Progenitor cell of endocrine pancreas (in vitro differentiated cells): Measurements from ENCODE around the gene POLA1. TPM values are rescaled to one million over a fixed set of nuclear protein-coding genes. Genes with fewer than 3 reads are reported as not detected.

Experiments
- DNase-seq: peaks from one replicate; pipeline ENCODE4 v3.0.0; 2021; ENCODE audit warnings: low spot score; ENCODE audit not compliant: unreplicated experiment
- H3K27ac Mint-ChIP-seq: 2 replicates; pipeline ENCODE4 v1.8.0; 2021; ENCODE audit warnings: mild to moderate bottlenecking, moderate library complexity, mixed read lengths
- H3K27me3 Mint-ChIP-seq: 2 replicates; pipeline ENCODE4 v1.8.0; 2021; ENCODE audit warnings: mixed read lengths
- H3K36me3 Mint-ChIP-seq: 2 replicates; pipeline ENCODE4 v1.8.0; 2022; ENCODE audit warnings: mixed read lengths; ENCODE audit not compliant: insufficient read depth
- H3K4me1 Mint-ChIP-seq: 2 replicates; pipeline ENCODE4 v1.8.0; 2021; ENCODE audit warnings: low read depth, mixed read lengths
- H3K4me3 Mint-ChIP-seq: 2 replicates; pipeline ENCODE4 v1.8.0; 2021; ENCODE audit warnings: low read depth, mild to moderate bottlenecking, moderate library complexity, mixed read lengths
- H3K9me3 Mint-ChIP-seq: 2 replicates; pipeline ENCODE4 v1.8.0; 2021; ENCODE audit warnings: low read depth, mixed read lengths
- CTCF ChIP-seq: fragments of 200-600 bp; sonication (generic); IDR thresholded peaks from one replicate; pipeline ENCODE4 v1.5.0; 2021; ENCODE audit warnings: antibody characterized with exemption, mild to moderate bottlenecking; ENCODE audit not compliant: unreplicated experiment
- total RNA-seq: library from RNA; stranded (reverse); gene quantifications from 2 replicates; pipeline ENCODE4 v1.2.1, GENCODE V29; 2021

The POLA1 gene
- total RNA-seq, 1 donor from 2014 or later = 44.8 TPM

GRCh38 chrX:24990535-24990934 is 296.8 kb downstream of the POLA1 start:
- peak; percentile 35 for TF ChIP-seq CTCF
- H3K4me3 Mint-ChIP-seq = no peak overlapping the region
- H3K4me1 Mint-ChIP-seq = peaks cover 24% of the 10 kb centered on the region
- H3K27me3 Mint-ChIP-seq = peaks cover 9% of the 10 kb centered on the region
- H3K36me3 Mint-ChIP-seq = no peaks in the 10 kb centered on the region
- H3K27ac Mint-ChIP-seq = no peak overlapping the region
- no peaks in the 10 kb centered on the region for H3K9me3 Mint-ChIP-seq
- no peak for DNase-seq

GRCh38 chrX:24993879-24994278 is 300.2 kb downstream of the POLA1 start:
- DNase-seq = no peak
- no peak for TF ChIP-seq CTCF
- Mint-ChIP-seq H3K27ac (no peak overlapping the region), H3K4me3 (no peak overlapping the region), H3K36me3 (peaks cover 3% of the 10 kb centered on the region), H3K27me3 (peaks cover 38% of the 10 kb centered on the region), H3K9me3 (no peaks in the 10 kb centered on the region), H3K4me1 (peaks cover 21% of the 10 kb centered on the region)

GRCh38 chrX:24996096-24996709 is 302.5 kb downstream of the POLA1 start:
- no peak overlapping the region for H3K4me3 Mint-ChIP-seq
- no peaks in the 10 kb centered on the region for H3K9me3 Mint-ChIP-seq
- no peak for DNase-seq
- H3K36me3 Mint-ChIP-seq = peaks cover 3% of the 10 kb centered on the region
- H3K27ac Mint-ChIP-seq = no peak overlapping the region
- peaks cover 19% of the 10 kb centered on the region for H3K4me1 Mint-ChIP-seq
- no peak for TF ChIP-seq CTCF
- peaks cover 61% of the 10 kb centered on the region for H3K27me3 Mint-ChIP-seq

- peaks cover 3% of the 10 kb centered on the region for H3K36me3 Mint-ChIP-seq
- H3K9me3 Mint-ChIP-seq = no peaks in the 10 kb centered on the region
- H3K27me3 Mint-ChIP-seq = peaks cover 85% of the 10 kb centered on the region
- TF ChIP-seq CTCF = no peak
- H3K4me3 Mint-ChIP-seq = no peak overlapping the region
- H3K27ac Mint-ChIP-seq = no peak overlapping the region
- H3K4me1 Mint-ChIP-seq = peaks cover 13% of the 10 kb centered on the region
- DNase-seq = no peak
Measured at GRCh38 chrX:24999511-24999910, 305.8 kb downstream of the POLA1 start.

GRCh38 chrX:25001808-25002660 is 308.3 kb downstream of the POLA1 start:
- Mint-ChIP-seq H3K4me3 (peak overlapping the region; percentile 41), H3K4me1 (peaks cover 9% of the 10 kb centered on the region), H3K36me3 (peaks cover 2% of the 10 kb centered on the region), H3K27me3 (peaks cover 81% of the 10 kb centered on the region), H3K9me3 (no peaks in the 10 kb centered on the region), H3K27ac (no peak overlapping the region)
- no peak for TF ChIP-seq CTCF
- DNase-seq = no peak
